ENCODE results near the gene SLC22A23.

Gene SLC22A23

DNA sequence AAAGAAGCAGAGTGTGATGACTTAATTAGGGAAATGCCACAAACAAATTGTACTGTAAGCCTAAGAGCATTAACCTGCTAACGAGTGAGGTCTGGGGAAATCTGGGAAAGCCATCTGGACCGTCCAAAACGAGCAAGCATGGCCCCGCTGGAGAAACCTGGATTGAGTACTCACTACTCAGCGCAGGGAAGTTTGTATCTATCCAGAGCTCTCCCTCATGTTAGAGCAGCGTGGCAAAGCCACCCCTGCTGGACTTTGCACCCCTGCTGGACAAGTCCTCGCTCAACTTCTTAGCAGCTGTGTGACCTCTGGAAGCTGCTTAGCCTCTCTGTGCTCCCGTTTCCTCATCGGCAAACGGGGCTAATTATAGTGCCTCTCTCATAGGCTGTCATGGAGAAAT, 160.8 kb downstream of the SLC22A23 start:
- DNase-seq (ENCODE audit: low read depth) = no peak

DNA sequence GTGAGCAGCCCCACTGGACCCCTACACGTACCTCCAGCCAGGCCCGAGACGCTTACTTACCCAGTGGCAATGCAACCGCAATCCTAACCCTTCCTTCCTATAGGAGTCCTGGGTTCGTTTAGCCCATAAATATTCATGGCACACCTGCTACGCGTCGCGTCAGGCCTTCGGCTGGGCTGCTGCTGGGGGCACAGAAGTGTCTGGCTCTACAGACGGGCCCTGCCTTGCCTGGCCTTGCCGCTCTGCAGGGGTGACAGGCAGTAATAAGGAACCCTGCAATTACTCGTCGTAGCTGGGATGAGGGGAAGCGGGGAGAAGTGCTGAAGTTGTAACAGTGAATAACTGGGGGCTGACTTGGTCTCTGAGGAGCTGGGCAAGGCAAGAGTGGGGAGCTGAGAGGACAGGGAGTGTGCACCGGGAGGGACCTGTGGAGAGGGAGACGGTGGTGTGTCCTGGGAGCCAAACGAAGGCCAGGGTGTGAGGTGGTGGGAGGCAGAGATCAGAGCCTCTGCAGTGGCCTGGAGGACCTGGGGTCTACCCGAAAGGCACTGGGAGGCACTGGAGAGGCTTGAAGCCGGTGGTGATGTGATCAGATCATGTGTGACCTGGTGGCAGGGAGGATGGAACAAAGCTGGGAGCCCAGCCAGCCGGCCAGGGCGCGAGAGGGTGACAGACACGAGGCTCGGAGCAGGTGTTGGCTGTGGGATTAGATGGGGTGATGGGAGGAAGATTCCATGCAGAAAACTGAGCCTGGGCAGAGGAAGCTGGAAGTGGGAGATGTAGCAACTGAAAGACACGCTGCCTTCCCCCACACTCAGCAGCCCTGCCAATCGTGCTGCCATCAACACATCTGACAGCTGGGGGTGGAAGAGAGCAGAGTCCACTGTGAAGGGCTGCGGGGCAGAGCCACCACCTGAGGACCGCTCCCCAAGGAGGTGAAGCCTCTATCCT, 161.7 kb downstream of the SLC22A23 start:
- DNase-seq (ENCODE audit: low read depth) = no peak

DNA sequence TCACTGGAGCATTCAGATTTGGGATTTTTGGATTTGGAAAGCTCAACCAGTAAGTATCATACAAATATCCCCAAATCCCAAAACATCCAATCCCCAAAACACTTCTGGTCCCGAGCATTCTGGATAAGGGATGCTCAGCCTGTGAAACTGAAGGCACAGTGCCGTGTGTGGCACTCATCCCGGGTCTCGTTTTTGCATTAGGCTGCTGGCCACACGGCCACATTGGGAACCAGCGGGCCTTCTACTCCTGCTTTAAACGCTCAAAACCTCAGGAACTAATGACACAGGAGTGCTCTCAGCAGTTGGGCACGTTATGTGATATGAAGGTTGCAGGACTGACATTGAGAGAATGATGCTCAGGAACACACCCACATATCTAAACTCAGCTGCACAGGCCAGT, 162.5 kb downstream of the SLC22A23 start:
- DNase-seq (ENCODE audit: low read depth) = no peak

DNA sequence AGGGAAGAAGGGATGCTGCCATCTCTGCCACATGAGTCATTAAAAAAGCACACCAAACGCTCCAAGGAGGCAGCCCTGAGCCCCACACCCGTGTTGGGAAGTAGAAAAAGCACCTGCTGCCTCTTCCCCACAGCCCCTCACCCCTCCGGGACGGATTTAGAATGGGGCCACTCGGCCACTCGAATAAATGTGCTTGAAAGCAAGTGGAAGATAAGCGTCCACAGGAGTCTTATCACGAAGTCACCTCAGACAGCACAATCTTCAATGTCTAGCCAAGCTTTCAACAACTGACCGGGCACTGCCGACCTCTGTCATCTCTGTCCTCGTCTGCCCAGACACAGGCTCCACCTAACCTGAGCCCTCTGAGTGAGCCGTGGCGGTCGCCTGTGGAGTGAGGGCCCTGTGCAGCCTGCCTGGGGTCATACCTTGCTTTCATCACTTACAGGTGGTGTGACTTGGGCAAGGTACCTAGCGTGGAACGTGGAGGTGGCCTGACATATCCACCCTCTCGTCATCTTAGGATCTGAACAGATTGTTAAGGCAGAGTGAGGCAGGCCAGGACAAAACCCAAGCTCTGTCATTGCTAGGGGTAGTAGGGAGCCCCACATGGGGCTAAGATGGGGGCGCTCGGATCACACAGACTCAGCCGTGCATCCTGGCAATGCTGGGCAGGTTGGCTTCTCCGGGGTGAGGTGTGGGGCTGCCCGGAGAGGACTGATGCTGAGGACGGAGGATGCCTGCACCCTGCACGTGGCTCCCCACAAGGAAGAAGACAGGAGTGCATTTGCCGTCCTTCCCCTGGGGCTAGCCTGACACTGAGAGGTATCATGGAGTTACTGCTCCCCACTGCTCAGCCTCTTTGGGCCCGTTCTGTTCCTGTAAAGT, 163.3 kb downstream of the SLC22A23 start:
- no peak for DNase-seq (ENCODE audit: low read depth)

DNA sequence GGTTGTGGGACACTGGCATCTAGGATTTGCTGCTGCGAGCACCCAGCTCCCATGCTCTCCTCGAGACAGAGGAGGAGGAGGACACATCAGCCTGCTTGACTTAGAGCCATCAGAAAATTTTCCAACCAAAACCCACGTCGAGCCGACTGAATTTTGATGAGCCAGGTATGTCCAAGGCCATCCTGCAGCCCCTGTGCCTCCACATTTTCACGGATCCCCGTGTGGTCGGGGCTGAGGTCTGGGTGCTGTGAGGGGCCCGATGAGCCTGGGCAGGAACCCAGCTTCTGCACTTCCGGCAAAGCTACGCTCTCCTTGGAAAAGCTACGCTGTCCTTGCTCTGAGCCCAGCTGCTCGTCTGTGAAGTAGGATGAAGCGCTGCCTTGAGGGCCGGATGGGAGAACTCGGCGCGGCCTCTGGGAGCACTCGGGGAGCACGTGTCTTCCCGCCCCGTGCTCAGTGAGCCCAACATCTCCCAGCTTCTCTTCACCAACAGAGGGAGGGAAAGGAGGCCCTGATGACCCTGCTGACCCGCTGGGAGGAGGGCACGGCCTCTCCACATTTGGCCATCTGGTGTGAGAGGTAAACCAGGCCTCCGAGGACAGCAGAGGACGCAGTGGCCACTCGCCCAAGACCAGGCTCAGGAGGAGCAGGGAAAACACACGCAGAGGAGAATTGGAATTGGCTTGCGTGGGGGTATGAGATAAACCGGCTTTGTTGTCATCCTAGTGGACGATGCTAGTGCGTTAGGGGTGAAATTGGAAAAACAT, 164.2 kb downstream of the SLC22A23 start:
- no peak for DNase-seq (ENCODE audit: low read depth)

DNA sequence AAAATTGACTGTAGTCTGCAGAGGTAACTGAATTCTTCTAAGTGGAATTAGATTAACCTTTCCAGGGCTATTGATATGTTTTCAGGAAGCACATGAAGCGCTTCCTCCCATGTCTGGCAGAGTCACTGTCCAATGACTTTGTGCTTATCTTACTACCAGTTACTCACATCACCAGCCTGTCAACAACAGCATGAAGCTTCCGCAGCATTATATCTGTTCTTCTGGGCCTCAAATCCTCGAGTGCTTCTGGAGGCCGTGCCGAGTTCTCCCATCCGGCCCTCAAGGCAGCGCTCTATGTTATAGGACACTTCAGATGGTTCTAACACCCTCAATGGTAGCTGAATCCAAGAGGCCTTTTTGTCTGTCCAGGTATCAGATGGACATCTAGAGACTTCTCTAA, 164.9 kb downstream of the SLC22A23 start:
- no peak for DNase-seq (ENCODE audit: low read depth)

DNA sequence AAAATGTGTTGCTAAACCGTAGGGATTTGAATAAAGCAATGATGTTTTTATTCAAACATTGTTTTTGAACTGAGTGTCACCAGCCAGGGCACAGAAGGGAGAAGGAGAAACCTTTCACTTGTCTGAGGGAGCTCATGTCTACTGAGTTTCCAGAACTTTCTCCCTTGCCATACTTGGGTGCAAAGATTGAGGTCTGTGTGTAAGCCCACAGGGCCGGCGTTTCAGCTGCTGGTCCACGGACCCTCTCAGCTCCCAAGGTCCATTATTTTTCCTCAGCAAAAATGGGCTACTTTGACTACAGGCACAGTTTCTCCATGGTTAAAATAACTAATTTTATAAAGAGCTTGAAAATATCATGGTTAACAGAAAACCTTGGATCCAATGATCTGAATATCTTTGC, 165.5 kb downstream of the SLC22A23 start:
- no peak for DNase-seq (ENCODE audit: low read depth)

DNA sequence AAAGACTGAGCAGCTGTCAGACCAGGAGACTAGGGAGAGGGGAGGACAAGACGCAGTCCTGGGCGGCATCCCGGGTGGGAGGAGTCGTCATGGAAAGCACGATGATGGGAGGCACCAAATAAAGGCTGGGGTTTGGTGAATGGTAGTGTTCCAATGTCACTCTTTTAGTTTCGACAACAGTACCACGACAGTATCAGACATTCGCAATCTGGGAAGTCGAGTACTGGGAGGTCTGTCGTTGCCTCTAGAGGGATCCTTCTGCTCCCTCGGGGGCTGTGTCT, 166.0 kb downstream of the SLC22A23 start:
- DNase-seq (ENCODE audit: low read depth) = no peak

DNA sequence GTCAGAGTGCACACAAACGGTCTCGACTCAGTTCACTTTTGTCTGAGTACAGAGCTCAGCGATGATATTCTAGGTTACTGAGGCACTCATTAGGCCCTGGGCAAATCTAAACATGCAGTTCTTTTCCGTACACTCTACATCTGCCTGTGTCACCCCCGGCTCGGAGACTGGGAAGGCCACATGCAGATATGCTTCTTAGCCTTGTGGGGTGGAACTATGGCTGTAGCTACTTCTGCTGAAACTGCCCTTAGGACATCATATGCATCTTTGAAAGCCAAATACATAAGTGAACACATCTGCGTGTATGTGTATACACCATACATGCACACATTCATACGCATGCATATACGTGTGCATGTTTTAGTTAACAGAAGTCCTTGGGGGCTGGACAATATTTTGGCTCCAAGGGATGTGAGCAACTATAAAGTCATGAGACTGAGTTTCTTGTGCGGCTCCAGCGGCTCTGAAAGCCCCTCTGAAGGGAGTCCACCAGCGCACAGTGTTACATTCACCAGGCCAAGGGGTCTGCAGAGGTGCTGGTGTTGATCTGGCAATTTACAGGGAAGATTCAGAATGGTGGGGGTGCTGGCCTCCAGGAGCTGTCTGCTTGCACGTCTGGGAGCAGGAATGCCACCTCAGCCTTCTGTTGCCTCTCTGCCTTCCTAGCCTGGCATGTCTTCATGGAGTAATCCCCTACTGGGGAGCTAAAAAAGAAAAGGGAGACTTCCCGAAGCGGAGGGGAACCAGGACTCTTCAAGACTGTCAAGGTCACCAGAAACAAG, 166.5 kb downstream of the SLC22A23 start:
- DNase-seq (ENCODE audit: low read depth) = no peak

DNA sequence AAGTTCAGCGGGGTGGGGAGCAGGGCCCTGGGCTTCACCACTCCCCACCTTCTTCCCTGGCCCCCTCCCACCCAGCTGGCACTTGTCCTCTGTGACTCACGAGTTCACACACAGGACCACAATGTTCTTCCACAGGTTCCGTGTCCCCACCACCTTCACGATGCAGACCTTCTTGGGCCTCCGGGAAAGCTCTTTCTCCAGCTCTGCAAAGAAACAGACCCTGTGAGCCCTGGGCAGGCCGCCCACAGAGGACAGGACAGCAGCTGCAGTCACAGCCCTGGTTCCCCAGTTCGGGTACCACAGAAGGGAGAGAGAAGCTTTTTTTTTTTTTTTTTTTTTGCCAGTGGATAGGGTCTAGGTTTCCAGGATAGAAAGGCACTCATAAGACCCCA, 167.2 kb downstream of the SLC22A23 start:
- no peak for DNase-seq (ENCODE audit: low read depth)

DNA sequence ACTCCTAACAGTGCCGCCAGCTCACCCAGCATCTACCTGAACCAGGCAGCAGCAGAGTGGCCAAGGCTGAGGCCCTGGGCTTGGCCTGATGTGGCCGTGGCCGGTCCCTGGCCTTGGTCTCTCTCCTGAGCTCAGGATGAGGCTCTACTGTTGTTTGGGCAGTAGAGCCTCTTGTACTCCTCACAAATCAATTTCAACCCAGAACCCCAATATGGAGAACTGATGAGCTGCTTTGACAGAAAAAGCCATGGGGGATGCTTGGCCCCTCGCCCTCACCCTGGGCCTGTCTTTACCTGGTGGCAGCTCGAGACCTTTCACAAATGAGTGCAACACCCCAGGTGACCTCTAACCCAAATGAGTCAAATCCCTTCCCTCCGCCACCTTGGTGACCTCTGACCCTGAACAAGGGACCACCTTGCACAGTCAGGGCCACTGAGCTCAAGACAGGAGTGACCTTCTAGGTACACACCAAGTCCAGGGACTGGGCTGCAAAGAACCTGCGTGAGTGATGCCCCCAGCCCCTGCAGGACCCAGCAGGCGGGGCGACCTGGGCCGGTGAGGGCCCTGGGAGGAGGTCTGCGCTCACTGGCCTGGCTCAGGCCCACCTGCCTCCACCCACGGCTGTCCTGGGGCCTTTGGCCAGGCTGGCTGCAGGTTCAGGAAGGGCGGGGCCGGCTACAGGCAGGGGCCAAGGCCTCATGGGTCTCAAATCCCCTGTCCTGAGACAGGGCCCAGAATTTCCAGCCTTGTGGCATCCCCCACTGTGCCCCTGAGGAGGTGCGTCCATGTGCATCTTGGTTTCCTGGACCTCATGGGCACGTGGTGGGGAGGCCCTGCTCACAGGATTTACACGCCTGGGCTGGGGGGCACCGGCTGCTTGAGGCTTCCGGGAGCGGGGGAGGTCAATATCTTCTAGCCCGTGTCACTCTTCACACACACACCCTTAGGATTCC, 167.9 kb downstream of the SLC22A23 start:
- no peak for DNase-seq (ENCODE audit: low read depth)

DNA sequence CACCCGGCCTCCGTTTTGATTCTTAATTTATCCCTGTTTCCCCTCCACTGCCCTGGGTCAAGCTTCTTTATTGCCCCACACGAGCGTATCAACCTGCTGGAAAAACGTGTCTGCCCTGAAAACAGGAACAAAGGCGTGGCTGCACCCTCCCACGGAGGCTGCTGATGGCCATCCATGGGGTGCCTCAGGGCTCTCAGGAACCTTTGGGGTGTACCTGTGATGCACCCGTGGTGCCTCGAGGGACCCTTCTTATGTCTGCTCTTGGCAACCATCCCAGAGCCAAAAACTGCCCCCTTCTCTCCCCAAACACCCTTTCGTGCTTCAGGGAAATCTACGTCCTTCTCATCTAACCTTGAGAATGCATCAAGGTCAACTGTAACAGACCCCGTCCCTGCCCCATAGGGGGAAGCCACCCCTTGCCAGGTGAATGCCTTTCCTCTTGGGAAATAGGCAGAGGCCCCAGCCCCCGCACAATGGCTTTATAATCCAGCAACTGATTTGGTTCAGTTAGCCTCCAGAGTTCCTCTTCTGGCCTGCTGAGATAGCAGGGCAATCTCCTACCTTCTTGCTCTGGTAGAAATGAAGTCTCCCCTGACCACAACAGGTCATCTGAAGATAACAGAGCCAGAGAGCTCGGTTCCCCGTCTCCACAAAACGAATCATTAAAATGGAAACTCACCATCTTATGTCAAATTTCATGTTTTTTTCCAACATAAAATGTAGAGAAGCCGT, 168.7 kb downstream of the SLC22A23 start:
- no peak for DNase-seq (ENCODE audit: low read depth)

DNA sequence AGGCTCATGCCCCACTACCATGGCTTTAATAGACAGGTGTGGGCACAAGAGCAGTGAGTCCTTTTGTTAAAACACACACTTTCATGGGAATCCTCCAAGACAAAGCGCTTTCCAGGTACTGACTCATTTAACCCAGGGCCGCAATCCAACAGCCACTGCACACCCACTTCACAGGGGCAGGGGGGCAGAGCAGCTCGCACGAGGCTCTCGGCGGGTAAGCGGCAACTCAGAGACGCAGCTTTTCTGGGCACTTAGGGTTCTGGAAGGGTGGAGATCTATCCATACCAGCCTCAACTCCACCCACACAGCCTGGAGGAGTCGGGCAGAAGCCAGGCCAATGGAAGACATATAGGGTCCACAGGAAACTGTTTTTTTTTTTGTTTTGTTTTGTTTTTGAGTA, 169.5 kb downstream of the SLC22A23 start:
- no peak for DNase-seq (ENCODE audit: low read depth)

DNA sequence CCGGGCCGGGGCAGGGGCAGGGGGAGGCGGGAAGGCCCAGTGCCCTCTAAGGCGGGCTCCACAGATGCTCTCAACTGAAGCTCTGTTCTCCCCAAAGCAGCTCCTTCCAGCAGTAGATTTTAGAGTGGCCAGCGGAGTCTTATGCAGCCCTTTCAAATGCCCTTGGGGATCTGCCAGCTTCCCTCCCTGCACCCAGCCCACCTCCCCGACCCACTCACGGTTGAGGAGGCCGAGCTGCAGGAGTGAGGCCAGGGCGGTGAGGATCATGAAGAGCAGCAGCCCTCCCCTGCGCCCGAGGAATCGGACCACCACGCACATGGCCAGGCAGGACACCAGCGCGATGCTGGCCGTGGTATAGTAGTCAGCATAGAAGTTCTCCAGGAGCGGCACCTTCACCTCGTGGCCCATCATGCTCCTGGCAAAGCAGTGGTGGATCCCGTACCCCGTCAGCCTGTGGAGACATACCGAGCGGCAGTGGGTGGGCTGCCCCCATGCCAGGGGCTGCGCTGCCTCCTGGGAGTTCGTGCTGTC, 170.1 kb downstream of the SLC22A23 start:
- DNase-seq (ENCODE audit: low read depth) = no peak

DNA sequence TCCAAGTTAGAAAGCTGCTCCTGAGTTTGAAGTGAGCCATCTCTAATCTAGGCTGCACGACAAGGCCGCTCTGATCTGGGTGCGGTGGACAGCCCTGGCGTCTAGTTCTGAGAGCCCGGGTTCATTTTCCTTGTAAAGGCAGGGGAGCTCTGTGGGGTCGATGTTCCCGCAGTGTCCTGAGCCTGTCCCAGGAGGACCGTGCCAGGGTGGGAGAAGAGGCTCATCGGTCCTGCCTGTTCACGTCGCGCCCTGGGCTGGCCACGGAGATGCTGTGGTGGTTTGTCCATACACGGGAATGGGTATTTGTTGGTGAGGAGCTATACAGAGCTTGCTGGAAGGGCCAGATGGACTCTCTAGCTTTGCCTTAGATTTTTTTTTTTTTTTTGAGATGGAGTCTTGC, 171.1 kb downstream of the SLC22A23 start:
- no peak for DNase-seq (ENCODE audit: low read depth)

DNA sequence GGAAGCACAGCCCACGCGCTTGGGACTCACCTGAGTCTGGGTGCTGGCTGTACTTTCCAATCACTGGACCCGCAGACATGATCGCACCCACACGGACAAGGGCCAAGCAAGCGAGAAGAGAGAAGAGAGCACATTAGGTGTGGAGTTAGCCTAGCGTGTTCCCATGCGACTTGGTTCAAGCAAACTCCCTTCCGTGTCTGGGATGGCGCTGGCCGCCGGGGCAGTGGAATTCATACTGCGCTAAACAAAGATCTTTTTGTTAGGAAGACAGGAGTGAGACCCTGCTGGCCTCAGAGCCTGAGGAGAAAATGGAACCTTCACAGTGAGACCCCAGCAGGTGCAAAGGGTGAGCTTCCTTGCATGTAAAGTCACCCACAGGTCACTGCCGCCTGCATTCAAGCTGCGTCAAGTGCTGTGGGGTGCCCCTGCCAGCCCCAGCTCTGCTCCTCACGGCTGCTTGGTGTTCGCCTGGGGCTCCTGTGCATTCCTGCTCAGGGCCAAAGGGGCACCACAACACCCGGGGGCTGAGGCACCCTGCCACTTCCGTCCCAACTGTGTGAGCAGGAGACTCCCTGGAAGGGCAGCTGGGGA, 171.7 kb downstream of the SLC22A23 start:
- DNase-seq (ENCODE audit: low read depth) = no peak

DNA sequence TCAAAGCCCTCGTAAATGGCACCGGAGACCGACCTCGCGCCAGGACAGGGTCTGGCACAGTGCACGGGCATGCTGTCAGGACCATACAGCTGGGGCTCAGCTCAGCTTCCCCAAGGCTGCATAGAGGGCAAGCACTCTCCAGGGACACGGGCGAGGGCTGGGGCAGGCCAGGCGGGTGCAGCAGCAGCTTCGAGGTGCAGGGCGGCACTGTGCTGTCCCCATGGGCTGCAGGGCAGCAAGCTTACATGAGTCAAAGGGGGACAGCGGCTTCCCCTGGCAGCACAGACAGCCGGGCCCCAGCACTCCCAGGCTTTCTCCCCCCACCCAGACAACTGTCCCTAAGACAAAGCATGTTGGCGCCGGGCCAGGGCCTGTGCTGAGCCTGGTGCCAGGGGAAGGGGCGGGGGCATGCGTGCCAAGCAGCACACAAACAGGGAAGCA, 172.4 kb downstream of the SLC22A23 start:
- no peak for DNase-seq (ENCODE audit: low read depth)

DNA sequence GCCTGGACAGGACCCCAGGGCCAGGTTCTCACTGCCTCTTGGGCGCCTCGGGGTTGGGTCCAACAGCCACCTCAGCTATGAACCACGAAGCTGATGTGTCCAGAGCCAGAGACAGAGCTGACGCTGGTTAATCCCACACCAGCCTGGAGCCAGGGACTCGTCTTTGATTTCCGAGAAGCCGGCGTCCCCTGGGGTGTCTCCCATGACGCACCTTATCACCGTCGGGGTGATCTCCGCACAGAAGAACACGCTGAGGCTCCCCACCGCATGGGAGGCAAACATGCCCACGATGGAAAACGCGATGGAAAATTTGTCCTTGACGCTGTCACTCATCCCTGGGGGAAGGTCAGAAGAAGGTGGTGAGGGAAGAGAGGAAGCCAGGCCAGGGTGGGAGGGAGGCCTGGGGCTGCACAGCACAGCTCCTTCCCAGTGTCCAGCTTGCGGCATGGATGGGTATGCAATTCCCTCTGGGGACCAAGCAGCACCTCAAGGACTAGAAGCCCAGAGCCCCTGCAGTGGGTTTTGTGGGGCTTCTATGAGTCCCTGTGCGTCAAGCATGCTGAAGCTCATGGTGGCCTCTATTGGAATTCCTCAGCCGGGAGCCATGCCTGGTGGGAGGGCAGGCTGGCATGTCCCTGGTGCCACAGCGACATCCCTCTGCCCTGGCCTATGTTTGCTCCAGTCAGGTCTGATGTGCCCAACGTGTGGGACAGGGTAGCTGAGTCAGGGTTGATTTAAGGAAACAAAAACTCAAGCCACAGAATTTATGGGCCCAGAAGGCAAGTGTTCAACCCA, 173.0 kb downstream of the SLC22A23 start:
- no peak for DNase-seq (ENCODE audit: low read depth)
